ENCODE results near the gene IKZF3.

DNA sequence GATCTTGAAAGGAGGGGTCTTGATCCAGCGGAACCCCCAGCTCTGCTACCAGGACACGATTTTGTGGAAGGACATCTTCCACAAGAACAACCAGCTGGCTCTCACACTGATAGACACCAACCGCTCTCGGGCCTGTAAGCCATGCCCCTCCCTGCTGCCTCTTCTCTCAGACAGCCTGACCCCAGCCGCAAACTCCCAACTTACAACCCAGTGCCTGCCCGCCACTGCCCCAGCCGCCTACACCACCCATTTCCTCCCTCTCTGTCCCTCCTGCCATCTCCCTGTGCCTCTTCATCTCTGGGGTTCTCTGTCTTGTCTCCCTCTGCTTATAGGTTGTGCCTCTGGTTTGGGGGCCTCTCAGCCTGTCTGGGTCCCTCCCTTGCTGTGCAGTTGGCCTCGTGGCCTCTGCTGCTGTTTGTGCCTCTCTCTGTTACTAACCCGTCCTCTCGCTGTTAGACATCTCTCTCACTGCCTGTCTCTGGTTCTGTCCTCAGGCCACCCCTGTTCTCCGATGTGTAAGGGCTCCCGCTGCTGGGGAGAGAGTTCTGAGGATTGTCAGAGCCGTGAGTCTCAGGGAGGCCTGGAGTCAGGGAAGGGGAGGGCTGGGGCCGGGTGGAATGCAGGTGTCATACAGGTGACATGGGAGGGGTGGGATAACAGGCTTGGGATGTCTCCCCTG lies 154.7 kb downstream of the IKZF3 start:
- TF ChIP-seq, protein P1, sequence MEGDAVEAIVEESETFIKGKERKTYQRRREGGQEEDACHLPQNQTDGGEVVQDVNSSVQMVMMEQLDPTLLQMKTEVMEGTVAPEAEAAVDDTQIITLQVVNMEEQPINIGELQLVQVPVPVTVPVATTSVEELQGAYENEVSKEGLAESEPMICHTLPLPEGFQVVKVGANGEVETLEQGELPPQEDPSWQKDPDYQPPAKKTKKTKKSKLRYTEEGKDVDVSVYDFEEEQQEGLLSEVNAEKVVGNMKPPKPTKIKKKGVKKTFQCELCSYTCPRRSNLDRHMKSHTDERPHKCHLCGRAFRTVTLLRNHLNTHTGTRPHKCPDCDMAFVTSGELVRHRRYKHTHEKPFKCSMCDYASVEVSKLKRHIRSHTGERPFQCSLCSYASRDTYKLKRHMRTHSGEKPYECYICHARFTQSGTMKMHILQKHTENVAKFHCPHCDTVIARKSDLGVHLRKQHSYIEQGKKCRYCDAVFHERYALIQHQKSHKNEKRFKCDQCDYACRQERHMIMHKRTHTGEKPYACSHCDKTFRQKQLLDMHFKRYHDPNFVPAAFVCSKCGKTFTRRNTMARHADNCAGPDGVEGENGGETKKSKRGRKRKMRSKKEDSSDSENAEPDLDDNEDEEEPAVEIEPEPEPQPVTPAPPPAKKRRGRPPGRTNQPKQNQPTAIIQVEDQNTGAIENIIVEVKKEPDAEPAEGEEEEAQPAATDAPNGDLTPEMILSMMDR (IDR thresholded peaks at IDR 0.05; ENCODE audit: borderline replicate concordance, extremely low read depth, low read length, poor library complexity, severe bottlenecking) = no peak
- TF ChIP-seq EZH2 (IDR thresholded peaks at IDR 0.05; ENCODE audit: borderline replicate concordance, low read depth, low read length, severe bottlenecking) = no peak
